H1 (cell line): ENCODE results near the gene MCRS1. TPM values are rescaled to one million over a fixed set of nuclear protein-coding genes. Genes with fewer than 3 reads are reported as not detected.

Experiments used
- CEBPB ChIP-seq: IDR thresholded peaks from 2 replicates; pipeline ENCODE4 v1.6.1; 2012; ENCODE audit warnings: low read depth, low read length
- GABPA ChIP-seq: IDR thresholded peaks from 2 replicates; pipeline ENCODE4 v1.6.1; 2011; ENCODE audit warnings: mild to moderate bottlenecking, low read length, moderate library complexity, borderline replicate concordance; ENCODE audit not compliant: insufficient read depth
- POU5F1 ChIP-seq: IDR thresholded peaks from 2 replicates; pipeline ENCODE4 v1.6.1; 2011; ENCODE audit warnings: low read depth, mild to moderate bottlenecking, low read length, moderate library complexity
- SAP30 ChIP-seq: fragments of 300-600 bp; sonication (generic); IDR thresholded peaks from 2 replicates; pipeline ENCODE4 v1.7.1; 2012; ENCODE audit warnings: low read length, moderate library complexity, mild to moderate bottlenecking, inconsistent platforms; ENCODE audit not compliant: insufficient read depth, insufficient replicate concordance
- SP1 ChIP-seq: IDR thresholded peaks from 2 replicates; pipeline ENCODE4 v1.6.1; 2011; ENCODE audit warnings: low read depth, low read length
- SP4 ChIP-seq: IDR thresholded peaks from 2 replicates; pipeline ENCODE4 v1.6.1; 2012; ENCODE audit warnings: low read length, inconsistent platforms
- TCF12 ChIP-seq: IDR thresholded peaks from 2 replicates; pipeline ENCODE4 v1.6.1; 2011; ENCODE audit warnings: low read depth, mild to moderate bottlenecking, low read length
- TEAD4 ChIP-seq: IDR thresholded peaks from 2 replicates; pipeline ENCODE4 v1.6.1; 2012; ENCODE audit warnings: low read depth, low read length, inconsistent platforms, mixed read lengths
- polyA plus RNA-seq, 7 experiments: library from polyadenylated mRNA; depleted of rRNA in 3 of 7; stranded (reverse) in 5 of 7; unstranded in 2 of 7; fragments of >200 nt in 5 of 7; fragments of 200-250 nt in 2 of 7; gene quantifications; 1 replicate in 5 of 7; 2 replicates in 1 of 7; 4 replicates in 1 of 7; pipeline versions ENCODE4 v1.2.1 to v1.2.3, GENCODE V29; 2011 to 2013; ENCODE audit warnings: missing spikeins in 2 of 7, mixed read lengths in 2 of 7
- total RNA-seq: library from RNA; stranded (reverse); fragmentation: NEBNext Ultra II Directional; extraction: Animal tissue kit (Norgen Biotek cat#: 25700); gene quantifications from 2 replicates; pipeline ENCODE4 v1.2.1, GENCODE V29; 2021

The MCRS1 gene
- total and polyA plus RNA-seq, 2 of the 8 experiments (the other 6 are each of a cell fraction or from before 2014, with no cell fraction given) = 90.3 to 139 TPM

- TF ChIP-seq SP1 (no peak), CEBPB (no peak), POU5F1 (no peak), TCF12 (no peak), SAP30 (no peak), SP4 (no peak), GABPA (no peak), TEAD4 (no peak)
These were observed 52.7 kb downstream of the MCRS1 start (continued) for GRCh38 chr12:49515266-49515665.
